Spleen (tissue), 11 donors: Measurements from ENCODE around the gene WFDC6. TPM values are rescaled to one million over a fixed set of nuclear protein-coding genes. Genes with fewer than 3 reads are reported as not detected.

Source experiments
- DNase-seq: peaks from one replicate; pipeline ENCODE4 v3.0.0-alpha.2; 2020
- H3K27ac ChIP-seq, 8 donors: fragments of 200-600 bp; sonication (generic) in 7 of 8; 1 replicate in 4 of 8; 2 replicates in 4 of 8; pipeline versions ENCODE4 v1.5.0 to v1.8.0; 2016 to 2021; ENCODE audit warnings: inconsistent platforms in 4 of 8, mild to moderate bottlenecking in 4 of 8, moderate library complexity in 1 of 8
- H3K27me3 ChIP-seq, 7 donors: fragments of 200-600 bp; sonication (generic) in 6 of 7; replicated peaks in 1 of 7; 1 replicate in 4 of 7; 2 replicates in 3 of 7; pipeline versions ENCODE4 v1.5.0 to v1.8.0; 2016 to 2021; ENCODE audit warnings: inconsistent platforms in 3 of 7, mild to moderate bottlenecking in 1 of 7
- H3K36me3 ChIP-seq, 6 donors: fragments of 200-600 bp; sonication (generic) in 5 of 6; 1 replicate in 4 of 6; 2 replicates in 2 of 6; pipeline versions ENCODE4 v1.5.0 to v1.8.0; 2016 to 2021; ENCODE audit warnings: inconsistent platforms in 2 of 6
- H3K4me1 ChIP-seq, 6 donors: fragments of 200-600 bp; sonication (generic) in 5 of 6; 1 replicate in 3 of 6; 2 replicates in 3 of 6; pipeline versions ENCODE4 v1.5.0 to v1.8.0; 2016 to 2021; ENCODE audit warnings: inconsistent platforms in 3 of 6
- H3K4me3 ChIP-seq, 8 donors: fragments of 200-600 bp; sonication (generic) in 7 of 8; 1 replicate in 4 of 8; 2 replicates in 4 of 8; pipeline versions ENCODE4 v1.5.0 to v1.8.0; 2016 to 2021; ENCODE audit warnings: inconsistent platforms in 4 of 8, mild to moderate bottlenecking in 4 of 8, moderate library complexity in 2 of 8
- H3K9me3 ChIP-seq, 8 donors: fragments of 200-600 bp; sonication (generic) in 7 of 8; 1 replicate in 4 of 8; 2 replicates in 4 of 8; pipeline versions ENCODE4 v1.5.0 to v1.8.0; 2016 to 2021; ENCODE audit warnings: inconsistent platforms in 4 of 8
- CTCF ChIP-seq, 11 experiments: fragments of 200-600 bp in 7 of 11; fragments of 450-650 bp in 4 of 11; sonication (generic) in 4 of 11; IDR thresholded peaks in 8 of 11; conservative IDR thresholded peaks in 3 of 11; 1 replicate in 7 of 11; 2 replicates in 4 of 11; pipeline versions ENCODE4 v1.4.0 to v1.8.0; 2016 to 2021; ENCODE audit warnings: antibody characterized with exemption in 11 of 11, inconsistent platforms in 4 of 11, mild to moderate bottlenecking in 1 of 11
- POLR2A ChIP-seq, 3 donors: fragments of 450-650 bp; IDR thresholded peaks; one replicate each; pipeline ENCODE4 v1.5.1; 2017; ENCODE audit warnings: antibody characterized with exemption in 3 of 3, mild to moderate bottlenecking in 1 of 3
- POLR2AphosphoS5 ChIP-seq, 3 donors: sonication (generic); formaldehyde crosslinking; IDR thresholded peaks; one replicate each; pipeline ENCODE4 v1.5.1; 2017; ENCODE audit warnings: antibody characterized with exemption in 3 of 3
- WGBS, 5 donors: extraction: QIAGEN DNeasy Blood & Tissue Kit in 3 of 5; methylation state at CpG; one replicate each; pipeline versions ENCODE4 v1.1.5 to v1.1.7; 2013 to 2018; 5-methylcytosine and 5-hydroxymethylcytosine counted together
- intact Hi-C: fragments of 100-400 bp; cut with DNase I; formaldehyde crosslinking; loops from one replicate; pipeline ENCODE4 v1.15.0; 2023; ENCODE audit warnings: low total_unique reads
- polyA plus RNA-seq, 3 donors: library from polyadenylated mRNA; stranded (reverse); fragments of 200-250 nt; gene quantifications; one replicate each; pipeline ENCODE4 v1.2.1, GENCODE V29; 2013
- total RNA-seq, 7 donors: library from RNA; depleted of rRNA in 3 of 7; stranded (reverse); fragments of >200 nt in 3 of 7; fragmentation: NEBNext Ultra II Directional in 4 of 7; extraction: Animal tissue kit (Norgen Biotek cat#: 25700) in 4 of 7; gene quantifications; one replicate each; pipeline versions ENCODE4 v1.1.0 to v1.2.1, GENCODE V29; 2016 to 2021
- donor health status: healthy with polysubstance abuse.
- donor health status: DM: no; HTN: no; CAD: no; lungs with moderate emphysema.
- donor health status: DM: no; HTN: no; CAD: no.
- donor health status: Bipolar disorder and iron deficiency.
- donor health status: healthy.
- donor health status: DM: no; HTN: no; CAD: no.
- donor health status: DM: yes; HTN: yes; CAD: no.

Gene WFDC6
- total and polyA plus RNA-seq, 10 donors: not detected

- H3K4me3 ChIP-seq: no peak overlapping the region
- no peak for DNase-seq
- no peaks in the 10 kb centered on the region for H3K36me3 ChIP-seq
- 60 to 76% (median 70%) methylated on average over 7 of the region's 7 CpGs for whole genome bisulfite sequencing, 5 donors
- H3K27ac ChIP-seq: no peak overlapping the region
- TF ChIP-seq CTCF (IDR thresholded peaks at IDR 0.05 in 8 of 11, conservative IDR thresholded peaks at IDR 0.05 in 3 of 11) (no peak), POLR2A (IDR thresholded peaks at IDR 0.05) (no peak), POLR2AphosphoS5 (IDR thresholded peaks at IDR 0.05) (no peak)
- intact Hi-C loops: no loop called here
- peaks cover 0 to 33% (median 0%) of the 10 kb centered on the region in 7 donors for H3K27me3 ChIP-seq
- H3K9me3 ChIP-seq: no peaks in the 10 kb centered on the region
- no peaks in the 10 kb centered on the region for H3K4me1 ChIP-seq
Measured at GRCh38 chr20:45508068-45508886, 31.0 kb downstream of the WFDC6 start.

GRCh38 chr20:45507011-45507820, 32.1 kb downstream of the WFDC6 start:
- peaks cover 0 to 30% (median 0%) of the 10 kb centered on the region in 7 donors for H3K27me3 ChIP-seq
- no peak overlapping the region for H3K27ac ChIP-seq
- intact Hi-C loops: no loop called here
- no peaks in the 10 kb centered on the region for H3K4me1 ChIP-seq
- TF ChIP-seq POLR2A (IDR thresholded peaks at IDR 0.05) (no peak), CTCF (IDR thresholded peaks at IDR 0.05 in 8 of 11, conservative IDR thresholded peaks at IDR 0.05 in 3 of 11) (no peak), POLR2AphosphoS5 (IDR thresholded peaks at IDR 0.05) (no peak)
- H3K36me3 ChIP-seq: no peaks in the 10 kb centered on the region
- WGBS, 5 donors: 72 to 84% (median 76%) methylated on average over 5 of the region's 5 CpGs
- no peaks in the 10 kb centered on the region for H3K9me3 ChIP-seq
- DNase-seq: no peak
- no peak overlapping the region for H3K4me3 ChIP-seq

GRCh38 chr20:45506398-45506797, 32.9 kb downstream of the WFDC6 start:
- DNase-seq: no peak
- peaks cover 0 to 28% (median 3%) of the 10 kb centered on the region in 7 donors for H3K27me3 ChIP-seq
- intact Hi-C loops: no loop called here
- H3K4me3 ChIP-seq: no peak overlapping the region
- H3K9me3 ChIP-seq: no peaks in the 10 kb centered on the region
- WGBS, 5 donors: 66 to 84% (median 76%) methylated on average over 2 of the region's 2 CpGs
- H3K4me1 ChIP-seq: no peaks in the 10 kb centered on the region
- H3K27ac ChIP-seq: no peak overlapping the region
- TF ChIP-seq POLR2A (IDR thresholded peaks at IDR 0.05) (no peak), CTCF (IDR thresholded peaks at IDR 0.05 in 8 of 11, conservative IDR thresholded peaks at IDR 0.05 in 3 of 11) (no peak), POLR2AphosphoS5 (IDR thresholded peaks at IDR 0.05) (no peak)
- H3K36me3 ChIP-seq: no peaks in the 10 kb centered on the region

- H3K36me3 ChIP-seq: no peaks in the 10 kb centered on the region
- intact Hi-C loops: no loop called here
- no peak overlapping the region for H3K4me3 ChIP-seq
- no peaks in the 10 kb centered on the region for H3K4me1 ChIP-seq
- H3K9me3 ChIP-seq: no peaks in the 10 kb centered on the region
- peaks cover 0 to 46% (median 9%) of the 10 kb centered on the region in 7 donors for H3K27me3 ChIP-seq
- TF ChIP-seq POLR2AphosphoS5 (IDR thresholded peaks at IDR 0.05) (no peak), CTCF (IDR thresholded peaks at IDR 0.05 in 8 of 11, conservative IDR thresholded peaks at IDR 0.05 in 3 of 11) (no peak), POLR2A (IDR thresholded peaks at IDR 0.05) (no peak)
- DNase-seq: no peak
- no peak overlapping the region for H3K27ac ChIP-seq
- 34 to 49% (median 49%) methylated on average over 2 of the region's 2 CpGs for WGBS, 5 donors
Measured at GRCh38 chr20:45503403-45503802, 35.9 kb downstream of the WFDC6 start.
